ENCODE data around the gene HOXA4.

Gene HOXA4

DNA sequence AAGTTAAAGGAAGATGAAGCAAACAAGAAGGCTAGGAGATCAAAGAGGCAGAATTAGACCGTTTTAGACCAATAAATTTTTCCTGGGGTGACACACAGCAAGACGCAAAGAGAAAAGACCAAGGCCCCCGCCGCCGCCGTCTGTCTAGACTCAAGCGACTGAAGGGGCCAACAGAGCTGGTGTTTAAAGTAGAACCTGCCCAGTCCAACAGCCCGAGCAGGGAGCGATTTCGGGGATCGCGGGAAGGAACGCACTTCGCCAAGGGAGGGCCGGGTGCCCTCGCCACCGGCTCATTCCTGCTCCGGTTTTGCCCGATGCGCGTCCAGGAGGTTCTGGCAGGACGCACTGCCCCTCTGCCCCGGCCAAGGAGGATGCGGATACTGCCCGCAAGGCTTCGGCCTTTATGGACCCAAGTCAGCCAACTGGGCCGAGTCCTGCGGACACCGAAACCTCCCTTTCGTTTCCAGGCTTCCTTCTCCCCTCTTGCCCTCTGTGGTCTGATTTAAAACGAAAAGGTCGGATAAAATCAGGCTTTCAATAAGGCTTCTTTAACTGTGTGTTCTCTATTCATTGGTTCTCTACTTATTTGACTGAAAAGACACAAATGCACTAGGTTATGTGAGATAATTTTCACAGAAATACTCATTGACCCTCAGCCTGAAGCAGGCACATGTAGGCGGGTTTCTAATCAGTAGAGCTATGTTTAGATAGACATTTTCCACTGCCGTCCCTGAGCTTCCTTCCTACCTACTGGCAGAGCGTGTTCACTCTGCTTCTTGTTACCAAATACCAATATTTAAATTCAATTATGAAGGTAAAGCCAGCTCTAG lies 28.1 kb upstream of the HOXA4 start:
- in situ Hi-C loops (cut with MboI; ENCODE audit: low sequenced_read_pairs): no loop called here

DNA sequence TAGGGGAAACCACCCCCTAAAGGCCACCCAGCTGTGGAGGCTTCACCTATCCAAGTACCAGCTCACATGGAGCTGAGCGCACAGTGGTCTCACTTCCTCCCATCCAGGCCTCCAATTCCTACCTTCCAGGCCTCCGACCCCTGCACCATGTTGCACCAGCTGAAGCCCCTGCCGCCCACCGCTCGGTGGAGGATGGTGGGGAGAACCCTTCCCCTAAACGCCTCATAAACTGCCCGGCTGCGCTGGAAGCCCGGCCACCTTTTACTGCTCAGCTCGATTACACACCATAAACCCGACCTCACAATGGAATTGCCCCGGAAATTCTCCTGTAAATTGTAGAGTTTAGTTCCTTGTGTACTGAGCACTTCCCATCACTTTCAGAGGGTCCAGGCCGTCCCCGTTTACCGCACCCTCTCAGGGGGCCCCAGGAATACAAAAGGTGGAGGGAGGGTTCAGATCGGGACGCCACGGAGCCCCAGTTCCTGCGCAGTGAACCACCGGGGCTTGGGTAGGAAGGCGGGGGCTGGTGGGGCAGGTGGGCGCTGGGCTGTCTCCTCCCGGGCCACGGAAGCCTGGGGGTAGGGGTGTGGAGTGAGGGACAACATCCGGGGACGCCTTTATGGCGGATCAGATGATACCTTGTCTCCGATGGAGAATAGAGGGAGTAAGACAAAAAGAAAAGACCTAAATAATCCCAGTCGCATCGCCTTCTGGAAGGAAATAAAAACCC lies 27.3 kb upstream of the HOXA4 start:
- in situ Hi-C loops (cut with MboI; ENCODE audit: low sequenced_read_pairs): no loop called here

GRCh38 chr7:27156916-27157701 lies 26.6 kb upstream of the HOXA4 start:
- in situ Hi-C loops (cut with MboI; ENCODE audit: low sequenced_read_pairs): no loop called here

DNA sequence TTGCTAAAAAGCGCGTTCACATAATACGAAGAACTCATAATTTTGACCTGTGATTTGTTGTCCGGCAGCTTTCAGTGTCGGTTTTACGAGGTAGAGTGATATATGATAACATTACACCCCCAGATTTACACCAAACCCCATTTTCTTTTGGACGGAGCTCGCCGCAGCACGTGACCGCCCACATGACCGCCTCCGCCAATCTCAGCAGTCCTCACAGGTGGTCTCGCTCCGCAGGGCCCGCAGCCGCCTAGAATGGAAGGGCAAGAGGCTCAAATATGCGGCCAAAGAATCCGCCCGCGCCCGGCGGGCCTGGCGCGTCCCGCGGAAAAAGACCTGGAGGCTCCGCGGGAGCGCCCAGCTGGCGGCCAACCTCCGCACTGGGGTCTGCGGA lies 25.9 kb upstream of the HOXA4 start, which contains the start of gene HOXA7:
Gene HOXA7, minus strand, starts transcription at position 168 of the 391 bp plus-strand sequence. Its CDS starts 130 bp downstream, at position 38.
- in situ Hi-C loops (cut with MboI; ENCODE audit: low sequenced_read_pairs): no loop called here

- in situ Hi-C loops (cut with MboI; ENCODE audit: low sequenced_read_pairs): no loop called here
Measured at GRCh38 chr7:27155816-27156507, 25.4 kb upstream of the HOXA4 start.

DNA sequence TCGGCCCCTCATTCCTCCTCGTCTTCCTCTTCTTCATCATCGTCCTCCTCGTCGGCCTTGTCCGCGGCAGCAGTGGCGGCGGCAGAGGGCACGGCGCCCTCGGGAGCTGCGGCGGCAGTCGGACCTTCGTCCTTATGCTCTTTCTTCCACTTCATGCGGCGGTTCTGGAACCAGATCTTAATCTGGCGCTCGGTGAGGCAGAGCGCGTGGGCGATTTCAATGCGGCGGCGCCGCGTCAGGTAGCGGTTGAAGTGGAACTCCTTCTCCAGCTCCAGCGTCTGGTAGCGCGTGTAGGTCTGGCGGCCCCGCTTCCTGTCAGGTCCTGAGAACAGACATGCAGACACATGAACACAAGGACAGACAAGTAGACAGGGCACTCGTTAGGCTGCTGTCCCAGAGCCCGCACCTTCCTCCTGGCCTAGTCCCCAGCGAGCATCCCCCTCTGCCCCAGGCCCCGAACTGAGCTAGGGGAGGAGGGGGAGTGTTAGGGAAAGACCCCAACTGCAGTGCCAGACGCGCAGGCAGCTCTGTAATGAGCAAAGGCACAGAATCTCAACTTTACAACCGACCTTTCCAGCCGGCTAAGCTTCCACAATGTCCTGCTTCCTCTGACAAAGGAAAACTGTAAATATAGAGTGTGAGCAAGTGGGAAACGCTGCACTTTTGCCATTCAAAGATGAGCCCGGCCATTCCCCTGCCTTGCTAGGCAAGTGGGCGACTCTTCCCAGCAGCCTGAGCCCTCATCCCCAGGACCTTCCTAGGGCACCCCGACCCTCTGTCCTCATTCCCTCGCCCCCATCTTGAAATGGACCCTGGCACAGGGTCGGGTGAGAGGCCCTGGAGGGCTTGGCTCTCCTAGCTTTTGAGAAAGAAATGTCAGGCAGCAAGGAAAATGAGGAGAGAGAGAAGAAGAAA lies 24.6 kb upstream of the HOXA4 start:
- in situ Hi-C loops (cut with MboI; ENCODE audit: low sequenced_read_pairs): no loop called here

DNA sequence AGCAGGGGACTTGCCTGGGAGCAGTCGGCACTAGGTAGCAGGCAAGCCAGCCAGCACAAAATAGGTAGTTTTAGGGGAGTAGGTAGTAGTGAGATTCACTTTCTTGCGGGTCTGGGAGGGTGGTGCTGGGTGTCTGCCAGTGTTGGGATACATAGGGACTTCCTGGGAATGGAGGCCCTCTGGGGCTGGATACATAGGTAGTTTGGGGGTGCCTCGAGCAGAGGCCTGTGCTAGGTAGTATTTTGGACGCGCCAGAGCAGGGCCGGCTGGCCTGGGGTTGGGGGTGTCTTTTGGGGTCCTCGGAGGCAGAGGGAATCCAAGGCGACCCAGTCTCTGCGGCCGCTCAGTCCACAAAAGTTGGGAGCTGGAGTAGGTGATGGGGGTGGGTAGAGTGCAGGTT lies 23.8 kb upstream of the HOXA4 start:
- in situ Hi-C loops (cut with MboI; ENCODE audit: low sequenced_read_pairs): no loop called here

DNA sequence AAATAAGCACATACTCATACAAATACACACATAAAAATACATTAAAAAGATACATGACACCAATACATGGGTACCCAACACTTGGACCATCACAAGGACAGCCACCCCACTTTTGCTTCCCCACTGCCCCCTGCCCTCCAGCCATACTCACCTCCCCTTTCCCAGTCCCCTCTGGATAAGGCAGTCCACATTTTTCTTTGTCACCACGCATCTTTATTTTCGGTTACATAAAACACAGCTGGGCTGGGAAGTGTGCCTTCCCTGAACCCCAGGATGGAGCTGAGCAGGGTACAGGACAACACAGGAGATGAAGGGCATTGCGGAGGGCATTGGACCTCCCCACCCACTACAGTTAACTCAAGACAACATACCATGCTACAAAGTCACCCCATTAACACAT lies 23.0 kb upstream of the HOXA4 start:
- in situ Hi-C loops (cut with MboI; ENCODE audit: low sequenced_read_pairs): no loop called here

DNA sequence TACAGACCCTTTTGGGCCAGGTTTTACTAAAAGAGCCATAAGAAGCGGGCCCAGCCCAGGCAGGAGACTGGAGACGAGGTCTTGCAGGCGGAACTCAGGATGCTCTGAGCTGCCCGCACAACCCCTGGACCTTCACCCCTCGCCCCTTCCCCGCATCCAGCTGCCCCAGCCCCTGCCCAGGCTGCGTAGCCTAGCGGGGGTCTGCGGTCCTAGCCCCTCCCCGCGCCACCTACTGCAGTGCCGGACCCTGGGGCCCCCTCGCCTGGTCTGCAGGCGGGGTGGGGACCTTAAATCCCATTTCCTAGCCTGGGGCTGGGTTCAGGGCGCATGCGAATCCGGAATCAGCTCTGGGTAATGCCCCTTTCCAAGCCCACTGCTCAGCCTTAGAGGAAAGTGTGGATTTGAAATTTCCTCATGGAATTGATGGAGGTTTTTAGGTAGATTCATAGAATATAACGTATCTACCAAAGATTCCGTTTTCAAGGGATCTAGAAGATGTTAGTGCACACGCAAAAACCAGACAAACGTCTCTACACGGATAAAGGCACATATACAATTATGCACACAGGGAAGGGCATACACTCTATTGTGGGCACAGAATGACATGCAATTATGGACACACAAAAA lies 22.4 kb upstream of the HOXA4 start:
- in situ Hi-C loops (cut with MboI; ENCODE audit: low sequenced_read_pairs): no loop called here

DNA sequence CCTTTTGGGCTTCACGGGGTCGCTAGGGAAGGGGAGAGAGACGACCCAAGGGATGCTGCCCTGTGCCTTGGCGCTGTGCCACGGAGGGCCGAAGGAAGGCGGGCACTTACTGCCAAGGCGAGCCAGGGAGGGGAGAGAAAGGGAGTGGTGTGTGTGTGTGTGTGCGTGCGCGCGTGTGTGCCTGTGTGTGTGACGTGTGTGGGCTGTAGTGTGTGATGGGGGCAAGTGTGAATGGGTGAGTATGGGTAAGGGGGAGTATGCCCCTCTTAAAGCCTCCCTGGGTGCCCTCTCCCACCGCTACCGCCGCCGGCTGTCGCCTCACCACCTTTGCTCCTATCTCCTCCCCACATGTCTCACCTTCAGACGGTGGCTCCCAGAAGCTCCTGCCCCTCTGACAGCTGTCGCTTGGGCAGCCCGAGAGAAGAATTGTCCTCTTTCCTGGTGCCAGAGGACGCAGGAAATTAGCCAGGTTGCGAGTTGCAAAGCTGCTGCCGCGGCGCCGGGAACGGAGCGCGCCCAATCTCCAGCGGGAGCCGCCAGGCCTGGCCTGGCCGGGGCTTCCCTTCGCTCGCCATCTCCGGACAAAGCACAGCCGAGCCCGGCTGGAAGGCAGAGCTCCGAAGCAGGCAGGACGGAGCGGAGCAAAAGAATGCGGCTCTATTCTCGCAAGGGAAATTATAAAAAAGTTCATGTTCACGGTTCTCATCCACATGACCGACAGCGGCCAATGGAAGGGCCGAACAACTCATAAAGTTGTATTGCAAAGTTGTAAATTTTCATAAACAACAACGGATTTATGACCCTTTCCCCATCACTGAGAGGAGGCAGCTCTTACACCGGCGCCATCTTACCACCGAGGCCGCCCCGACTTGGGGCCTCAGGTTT lies 21.6 kb upstream of the HOXA4 start, which contains the start of gene HOXA3:
Gene HOXA3, minus strand, starts transcription at position 653 of the 885 bp plus-strand sequence. CDS start 41,943 bp downstream, outside the sequence.
- in situ Hi-C loops (cut with MboI; ENCODE audit: low sequenced_read_pairs): no loop called here

DNA sequence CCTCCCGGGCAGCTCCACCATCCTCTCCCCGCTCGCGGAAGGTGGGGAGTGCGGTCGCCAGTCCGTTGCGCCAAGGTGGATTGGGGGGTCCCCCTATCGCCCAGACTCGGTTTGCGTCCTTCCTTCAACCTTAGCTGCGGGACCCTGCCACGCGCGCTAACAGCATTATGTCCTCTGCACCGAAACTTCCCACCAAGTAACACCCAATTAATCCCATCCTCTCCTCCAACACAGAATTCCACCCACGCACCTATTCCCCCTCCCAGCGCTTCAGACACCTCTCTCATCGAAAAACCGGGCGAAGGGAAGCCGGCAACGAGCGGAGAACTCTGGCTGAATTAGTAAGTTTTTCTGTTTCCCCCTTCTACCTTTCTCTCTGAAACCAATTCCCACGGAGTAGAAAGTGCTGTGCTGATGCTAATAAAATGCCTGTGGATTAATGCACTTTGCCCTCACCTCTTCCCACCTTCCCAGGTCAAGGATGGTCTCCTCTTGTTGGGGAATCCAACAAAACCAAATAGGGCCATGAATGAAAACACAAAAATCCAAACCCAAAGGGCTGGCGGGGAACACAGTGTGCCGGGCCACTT lies 20.9 kb upstream of the HOXA4 start:
- in situ Hi-C loops (cut with MboI; ENCODE audit: low sequenced_read_pairs): no loop called here

DNA sequence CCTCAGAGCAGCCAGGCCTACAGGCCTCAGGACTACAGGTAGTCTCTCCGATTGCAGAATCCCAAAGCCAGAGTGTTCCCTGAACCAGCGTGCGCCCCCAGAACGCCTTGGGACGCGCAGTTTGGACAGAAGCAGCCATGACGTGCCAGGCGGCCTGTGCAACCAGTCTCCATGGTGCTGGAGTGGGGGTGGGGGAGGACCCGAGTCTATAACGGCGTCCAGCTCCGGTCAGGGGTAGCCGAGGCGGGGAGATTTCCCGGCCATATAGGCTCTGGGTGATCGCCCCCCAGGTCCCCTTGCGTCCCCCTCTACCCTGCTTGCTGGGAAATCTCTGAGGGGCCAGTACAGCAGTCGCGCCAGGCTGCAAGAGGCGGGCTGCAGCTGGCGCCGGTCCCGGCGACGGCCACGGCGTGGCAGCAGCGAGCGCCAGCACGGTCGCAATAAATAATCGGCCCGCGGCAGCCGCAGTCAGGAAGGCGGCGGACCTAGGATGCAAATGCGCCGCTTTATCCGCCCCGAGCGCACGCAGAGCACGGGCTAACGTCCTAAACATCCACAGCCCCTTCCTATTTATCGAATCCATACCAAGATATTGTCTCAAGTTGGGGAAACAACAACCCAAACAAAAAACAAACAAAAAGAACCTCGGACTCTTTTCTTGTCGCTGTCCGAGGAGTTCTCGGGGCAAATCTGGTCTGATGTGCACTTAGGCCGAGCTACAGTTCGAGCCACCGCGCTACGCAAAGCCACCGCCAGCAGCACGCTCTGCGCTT lies 20.2 kb upstream of the HOXA4 start:
- in situ Hi-C loops (cut with MboI; ENCODE audit: low sequenced_read_pairs): no loop called here

DNA sequence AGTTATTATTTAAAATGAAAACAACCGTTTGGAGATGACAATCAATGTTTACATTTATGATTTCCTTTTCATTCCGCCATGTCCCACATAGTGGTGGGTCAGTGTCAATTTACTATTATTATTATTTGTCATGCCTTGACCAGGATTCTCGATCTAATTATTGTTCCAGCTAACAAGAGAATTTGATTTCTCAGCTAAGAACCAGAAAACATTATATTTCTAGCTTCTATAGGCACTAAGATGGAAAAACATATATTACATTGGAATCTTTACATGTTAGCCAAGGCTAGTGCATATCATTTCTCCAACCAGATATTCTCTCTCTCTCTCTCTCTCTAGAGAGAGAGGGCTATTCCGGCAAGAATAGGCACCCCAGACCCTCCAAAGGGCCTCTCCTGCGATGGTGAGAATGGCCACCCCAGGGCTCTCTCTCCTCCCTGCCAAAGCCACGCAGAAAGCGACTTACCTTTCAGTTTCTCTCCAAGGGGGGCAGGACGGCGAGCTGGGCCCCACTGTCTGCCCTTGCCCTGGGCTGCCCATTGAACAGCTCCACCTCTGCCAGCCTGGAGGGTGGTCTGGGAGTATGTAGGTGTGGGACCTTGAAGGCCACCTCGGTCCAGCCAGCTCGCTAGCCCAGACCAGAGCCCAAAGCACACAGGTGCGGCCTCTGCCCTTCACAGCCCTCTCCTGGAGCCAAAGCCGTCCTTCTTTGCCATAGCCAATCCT lies 19.4 kb upstream of the HOXA4 start:
- in situ Hi-C loops (cut with MboI; ENCODE audit: low sequenced_read_pairs): no loop called here

GRCh38 chr7:27148756-27149641 lies 18.4 kb upstream of the HOXA4 start:
- in situ Hi-C loops (cut with MboI; ENCODE audit: low sequenced_read_pairs): no loop called here

DNA sequence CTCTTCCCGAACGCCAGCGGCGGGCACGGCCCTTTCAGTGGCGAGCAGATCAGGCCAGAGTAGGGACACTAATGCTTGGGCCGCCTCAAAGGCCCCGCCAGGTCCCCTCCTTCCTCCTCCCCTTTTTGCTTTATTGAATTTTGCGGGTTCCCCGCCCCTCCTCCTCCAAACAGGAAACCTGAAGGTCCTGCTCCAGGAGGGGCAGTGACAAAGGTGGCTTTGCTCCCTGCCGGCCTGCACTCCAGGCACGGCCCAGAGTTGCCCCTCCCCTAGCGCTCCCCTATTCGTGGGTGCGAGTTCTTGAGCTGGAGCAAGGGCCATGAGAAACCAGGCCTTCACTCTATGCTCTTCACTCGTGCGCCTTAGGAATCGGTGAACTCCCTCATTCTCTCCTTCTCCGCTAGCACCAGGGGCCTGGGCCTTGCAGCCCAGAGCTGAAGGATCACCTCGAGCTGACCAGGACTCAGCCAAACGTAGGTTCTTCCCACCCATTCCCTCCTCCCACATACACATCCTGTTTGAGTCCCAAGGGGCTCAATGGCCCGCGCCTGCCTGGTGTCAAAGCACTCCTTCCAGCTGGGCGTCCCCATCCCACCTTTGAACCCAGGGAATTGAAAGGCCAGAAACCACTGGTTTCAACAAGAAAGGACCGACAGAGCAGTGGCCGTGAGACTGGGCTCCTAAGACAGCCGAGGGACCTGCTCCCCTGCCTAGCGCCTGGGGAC lies 17.6 kb upstream of the HOXA4 start:
- in situ Hi-C loops (cut with MboI; ENCODE audit: low sequenced_read_pairs): no loop called here

All from hTERT RPE-1 (cell line).